Ascending aorta (tissue), 2 donors: ENCODE measurements around the gene ABHD17C. TPM values are rescaled to one million over a fixed set of nuclear protein-coding genes. Genes with fewer than 3 reads are reported as not detected.
A peak's percentile ranks its signal among the peaks of the same experiment; 100 is the strongest.

Source experiments
- DNase-seq, 2 donors: peaks; one replicate each; pipeline ENCODE4 v3.0.0-alpha.2; 2019; ENCODE audit warnings: low spot score in 2 of 2
- H3K27ac ChIP-seq, 2 donors: fragments of 200-600 bp; sonication (generic); one replicate each; pipeline ENCODE4 v1.5.1; 2016 to 2017; ENCODE audit warnings: mild to moderate bottlenecking in 1 of 2
- H3K27me3 ChIP-seq: fragments of 200-600 bp; sonication (generic); one replicate; pipeline ENCODE4 v1.5.1; 2017
- H3K36me3 ChIP-seq, 2 donors: fragments of 200-600 bp; sonication (generic); one replicate each; pipeline ENCODE4 v1.5.1; 2016
- H3K4me1 ChIP-seq, 2 donors: fragments of 200-600 bp; sonication (generic); one replicate each; pipeline ENCODE4 v1.5.1; 2016 to 2017; ENCODE audit warnings: mild to moderate bottlenecking in 1 of 2
- H3K4me3 ChIP-seq, 2 donors: fragments of 200-600 bp; sonication (generic); one replicate each; pipeline ENCODE4 v1.5.1; 2016 to 2017; ENCODE audit warnings: mild to moderate bottlenecking in 1 of 2
- H3K9me3 ChIP-seq, 2 donors: fragments of 200-600 bp; sonication (generic); one replicate each; pipeline ENCODE4 v1.5.1; 2016
- intact Hi-C: fragments of 100-400 bp; cut with DNase I; formaldehyde crosslinking; loops from one replicate; pipeline ENCODE4 v1.15.1; 2023
- total RNA-seq: library from RNA; depleted of rRNA; stranded (reverse); fragments of >200 nt; gene quantifications from one replicate; pipeline ENCODE4 v1.1.0, GENCODE V29; 2016
- TF ChIP-seq, protein P1 (sequence below), 3 experiments: fragments of 200-600 bp in 2 of 3; fragments of 450-650 bp in 1 of 3; sonication (generic) in 2 of 3; IDR thresholded peaks; one replicate each; pipeline ENCODE4 v1.5.1; 2016 to 2019; ENCODE audit warnings: antibody characterized with exemption in 3 of 3, mild to moderate bottlenecking in 1 of 3, moderate library complexity in 1 of 3

Gene ABHD17C
- total RNA-seq, 1 donor from 2014 or later = 0.96 TPM

DNA sequence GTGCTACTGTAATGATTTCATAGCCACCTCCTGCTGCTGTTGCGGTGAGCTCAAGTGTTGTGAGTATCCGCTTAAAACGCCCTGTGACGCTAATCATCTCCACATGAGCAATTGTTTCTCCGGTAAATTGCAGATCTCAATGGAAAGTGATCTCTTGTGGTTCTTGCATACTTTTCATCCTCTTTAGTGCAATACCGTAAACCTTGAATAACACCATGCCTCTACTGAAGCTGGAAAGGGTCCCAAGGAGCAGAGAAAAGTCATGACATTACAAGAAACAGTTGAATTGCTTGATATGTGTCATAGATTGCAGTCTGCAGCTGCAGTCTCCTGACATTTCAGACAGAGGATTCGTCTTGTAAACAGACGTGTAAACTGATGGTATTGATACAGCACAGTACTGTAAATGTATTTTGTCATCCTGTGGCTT, 78.0 kb downstream of the ABHD17C start:
- Histone ChIP-seq H3K9me3 (no peaks in the 10 kb centered on the region), H3K4me1 (no peaks in the 10 kb centered on the region), H3K36me3 (no peaks in the 10 kb centered on the region), H3K4me3 (no peak overlapping the region), H3K27ac (no peak overlapping the region), H3K27me3 (no peaks in the 10 kb centered on the region)
- intact Hi-C loops = no loop called here
- TF ChIP-seq, protein P1, sequence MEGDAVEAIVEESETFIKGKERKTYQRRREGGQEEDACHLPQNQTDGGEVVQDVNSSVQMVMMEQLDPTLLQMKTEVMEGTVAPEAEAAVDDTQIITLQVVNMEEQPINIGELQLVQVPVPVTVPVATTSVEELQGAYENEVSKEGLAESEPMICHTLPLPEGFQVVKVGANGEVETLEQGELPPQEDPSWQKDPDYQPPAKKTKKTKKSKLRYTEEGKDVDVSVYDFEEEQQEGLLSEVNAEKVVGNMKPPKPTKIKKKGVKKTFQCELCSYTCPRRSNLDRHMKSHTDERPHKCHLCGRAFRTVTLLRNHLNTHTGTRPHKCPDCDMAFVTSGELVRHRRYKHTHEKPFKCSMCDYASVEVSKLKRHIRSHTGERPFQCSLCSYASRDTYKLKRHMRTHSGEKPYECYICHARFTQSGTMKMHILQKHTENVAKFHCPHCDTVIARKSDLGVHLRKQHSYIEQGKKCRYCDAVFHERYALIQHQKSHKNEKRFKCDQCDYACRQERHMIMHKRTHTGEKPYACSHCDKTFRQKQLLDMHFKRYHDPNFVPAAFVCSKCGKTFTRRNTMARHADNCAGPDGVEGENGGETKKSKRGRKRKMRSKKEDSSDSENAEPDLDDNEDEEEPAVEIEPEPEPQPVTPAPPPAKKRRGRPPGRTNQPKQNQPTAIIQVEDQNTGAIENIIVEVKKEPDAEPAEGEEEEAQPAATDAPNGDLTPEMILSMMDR (IDR thresholded peaks at IDR 0.05) = no peak
- DNase-seq = no peak

DNA sequence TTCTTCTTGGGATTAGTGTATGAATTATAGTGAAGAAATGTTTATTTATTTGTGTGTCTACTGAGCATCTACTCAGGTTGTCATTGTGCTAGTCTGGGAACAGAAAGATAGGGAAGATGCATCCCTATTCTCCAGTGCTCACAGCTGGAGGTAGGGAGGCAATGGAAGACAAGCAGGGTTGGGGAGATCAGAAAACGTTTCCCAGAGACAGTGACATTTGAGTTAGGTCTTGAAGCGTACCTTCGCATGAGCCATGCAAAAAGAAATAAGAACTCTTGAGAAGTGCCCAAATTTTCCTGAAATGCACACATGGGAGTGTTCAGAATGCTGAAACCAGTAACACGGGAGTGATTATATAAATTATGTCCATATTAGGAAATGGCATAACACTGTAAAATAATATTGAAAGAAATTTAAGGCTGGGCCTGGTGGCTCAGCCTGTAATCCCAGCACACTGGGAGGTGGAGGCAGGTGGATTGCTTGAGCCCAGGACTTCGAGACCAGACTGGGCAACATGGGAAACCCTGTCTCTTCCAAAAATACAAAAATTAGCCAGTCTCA, 78.8 kb downstream of the ABHD17C start:
- Histone ChIP-seq H3K4me1 (peaks cover 4% of the 10 kb centered on the region in 2 donors), H3K27ac (no peak overlapping the region), H3K4me3 (no peak overlapping the region), H3K27me3 (no peaks in the 10 kb centered on the region), H3K36me3 (no peaks in the 10 kb centered on the region), H3K9me3 (no peaks in the 10 kb centered on the region)
- intact Hi-C loops = no loop called here
- no peak for DNase-seq
- TF ChIP-seq, protein P1 (IDR thresholded peaks at IDR 0.05) = no peak

DNA sequence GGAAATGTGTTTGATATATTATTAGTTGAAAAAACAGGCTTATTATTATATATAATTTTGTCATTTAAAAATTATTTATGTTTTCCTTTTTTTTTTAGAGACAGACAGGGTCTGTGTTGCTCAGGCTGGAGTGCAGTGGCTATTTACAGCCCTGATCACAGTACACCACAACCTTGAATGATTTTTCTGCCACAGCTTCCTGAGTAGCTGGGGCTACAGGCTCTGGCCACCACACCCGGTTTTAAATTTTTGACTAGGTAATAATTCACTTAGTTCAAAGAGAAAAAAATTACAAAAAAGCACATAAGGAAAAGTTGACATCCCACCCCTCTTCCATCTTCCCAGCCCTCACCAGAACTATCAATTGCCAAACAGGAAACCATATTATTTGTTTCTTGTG, 79.4 kb downstream of the ABHD17C start:
- Histone ChIP-seq H3K4me1 (peaks cover 10 to 11% of the 10 kb centered on the region in 2 donors), H3K36me3 (no peaks in the 10 kb centered on the region), H3K4me3 (no peak overlapping the region), H3K9me3 (no peaks in the 10 kb centered on the region), H3K27me3 (no peaks in the 10 kb centered on the region), H3K27ac (no peak overlapping the region)
- intact Hi-C loops = no loop called here
- TF ChIP-seq, protein P1 (IDR thresholded peaks at IDR 0.05) = no peak
- DNase-seq = no peak

DNA sequence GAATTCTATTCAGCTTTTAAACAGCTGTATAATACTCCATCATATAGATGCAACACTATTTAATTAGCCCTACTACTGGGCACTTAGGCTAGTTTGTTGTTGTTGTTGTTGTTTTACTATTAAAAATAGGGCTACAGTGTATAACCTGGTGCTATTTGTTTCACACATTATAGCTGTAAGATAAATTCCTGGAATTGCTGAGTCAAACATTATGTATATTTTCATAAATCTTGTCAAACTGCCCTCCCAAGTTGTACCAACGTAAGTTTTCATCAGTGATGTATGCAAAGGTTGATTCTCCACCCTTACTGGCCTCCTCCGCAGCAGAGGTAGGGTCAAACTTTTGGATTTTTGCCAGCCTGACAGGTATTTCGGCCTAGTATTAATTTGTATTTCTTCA, 80.2 kb downstream of the ABHD17C start:
- Histone ChIP-seq H3K9me3 (no peaks in the 10 kb centered on the region), H3K27ac (no peak overlapping the region), H3K4me3 (no peak overlapping the region), H3K27me3 (no peaks in the 10 kb centered on the region), H3K4me1 (peaks cover 14 to 19% of the 10 kb centered on the region in 2 donors), H3K36me3 (no peaks in the 10 kb centered on the region)
- DNase-seq = no peak
- intact Hi-C loops = no loop called here
- TF ChIP-seq, protein P1 (IDR thresholded peaks at IDR 0.05) = no peak

DNA sequence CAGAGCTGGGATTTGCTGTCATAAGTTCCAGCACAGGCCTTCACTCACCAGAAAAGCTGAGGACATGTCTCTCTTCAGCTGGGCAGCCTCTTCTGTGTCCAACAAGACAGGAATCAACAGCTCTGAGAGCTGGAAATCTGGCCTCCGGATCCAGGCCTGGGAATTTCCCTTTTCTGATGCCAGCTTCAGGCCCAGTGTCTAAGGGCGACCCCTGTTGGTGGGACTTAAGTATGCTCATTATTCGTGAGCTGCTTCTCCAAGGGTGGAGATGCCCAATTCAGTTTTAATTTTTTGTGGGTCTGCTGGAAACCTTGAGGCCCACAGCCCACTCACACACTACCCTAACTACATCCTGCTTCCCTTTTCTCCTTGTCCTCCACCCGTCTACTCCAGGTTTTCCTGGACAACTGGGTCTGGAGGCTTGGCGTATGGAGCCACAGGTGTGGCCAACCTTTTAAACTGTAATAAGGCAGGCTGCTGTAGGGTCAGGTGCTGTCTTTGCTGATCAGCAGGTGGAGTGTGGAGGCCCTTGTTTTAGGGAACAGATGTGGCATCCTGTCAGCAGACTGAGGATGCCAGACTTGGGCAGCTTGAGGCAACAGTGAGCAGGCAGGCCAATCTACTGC, 81.4 kb downstream of the ABHD17C start:
- Histone ChIP-seq H3K27ac (no peak overlapping the region), H3K9me3 (no peaks in the 10 kb centered on the region), H3K4me1 (peaks cover 14 to 21% of the 10 kb centered on the region in 2 donors), H3K36me3 (no peaks in the 10 kb centered on the region), H3K27me3 (no peaks in the 10 kb centered on the region), H3K4me3 (no peak overlapping the region)
- intact Hi-C loops = loop anchor here (1.0 kb wide), 2 partner anchors 209 to 320 kb away; no protein-coding TSS in a partner anchor
- peak in 1 of 2 donors; percentile 77 for DNase-seq
- TF ChIP-seq, protein P1 (IDR thresholded peaks at IDR 0.05) = peak; percentile 59 to 78 (median 72)
